Ishikawa (cell line): ENCODE measurements around the gene SIVA1.

Experiments used
- CEBPB ChIP-seq: IDR thresholded peaks from 2 replicates; pipeline ENCODE4 v1.6.1; 2012
- CREB1 ChIP-seq: IDR thresholded peaks from 2 replicates; pipeline ENCODE4 v1.6.1; 2012; ENCODE audit warnings: low read depth
- EGR1 ChIP-seq: IDR thresholded peaks from 2 replicates; pipeline ENCODE4 v1.6.1; 2012
- EP300 ChIP-seq: IDR thresholded peaks from 2 replicates; pipeline ENCODE4 v1.6.1; 2012; ENCODE audit warnings: borderline replicate concordance
- FOXM1 ChIP-seq: IDR thresholded peaks from 2 replicates; pipeline ENCODE4 v1.6.1; 2012; ENCODE audit warnings: low read depth, borderline replicate concordance
- NFIC ChIP-seq: IDR thresholded peaks from 2 replicates; pipeline ENCODE4 v1.6.1; 2012
- RAD21 ChIP-seq: IDR thresholded peaks from 2 replicates; pipeline ENCODE4 v1.6.1; 2012; ENCODE audit warnings: low read depth
- TAF1 ChIP-seq: IDR thresholded peaks from 2 replicates; pipeline ENCODE4 v1.6.1; 2012; ENCODE audit warnings: low read depth, mild to moderate bottlenecking
- TCF12 ChIP-seq: IDR thresholded peaks from 2 replicates; pipeline ENCODE4 v1.6.1; 2012; ENCODE audit warnings: low read depth
- TEAD4 ChIP-seq: IDR thresholded peaks from 2 replicates; pipeline ENCODE4 v1.6.1; 2012
- YY1 ChIP-seq: IDR thresholded peaks from 2 replicates; pipeline ENCODE4 v1.6.1; 2012; ENCODE audit warnings: low read depth
- ZBTB7A ChIP-seq: IDR thresholded peaks from 2 replicates; pipeline ENCODE4 v1.6.1; 2012; ENCODE audit warnings: low read depth
- TF ChIP-seq, protein P1 (sequence below): IDR thresholded peaks from 2 replicates; pipeline ENCODE4 v1.6.1; 2012
- TF ChIP-seq, protein P2 (sequence below): IDR thresholded peaks from 2 replicates; pipeline ENCODE4 v1.6.1; 2012
- TF ChIP-seq, protein P3 (sequence below): IDR thresholded peaks from 2 replicates; pipeline ENCODE4 v1.6.1; 2012; ENCODE audit warnings: low read depth, mild to moderate bottlenecking

Gene SIVA1

DNA sequence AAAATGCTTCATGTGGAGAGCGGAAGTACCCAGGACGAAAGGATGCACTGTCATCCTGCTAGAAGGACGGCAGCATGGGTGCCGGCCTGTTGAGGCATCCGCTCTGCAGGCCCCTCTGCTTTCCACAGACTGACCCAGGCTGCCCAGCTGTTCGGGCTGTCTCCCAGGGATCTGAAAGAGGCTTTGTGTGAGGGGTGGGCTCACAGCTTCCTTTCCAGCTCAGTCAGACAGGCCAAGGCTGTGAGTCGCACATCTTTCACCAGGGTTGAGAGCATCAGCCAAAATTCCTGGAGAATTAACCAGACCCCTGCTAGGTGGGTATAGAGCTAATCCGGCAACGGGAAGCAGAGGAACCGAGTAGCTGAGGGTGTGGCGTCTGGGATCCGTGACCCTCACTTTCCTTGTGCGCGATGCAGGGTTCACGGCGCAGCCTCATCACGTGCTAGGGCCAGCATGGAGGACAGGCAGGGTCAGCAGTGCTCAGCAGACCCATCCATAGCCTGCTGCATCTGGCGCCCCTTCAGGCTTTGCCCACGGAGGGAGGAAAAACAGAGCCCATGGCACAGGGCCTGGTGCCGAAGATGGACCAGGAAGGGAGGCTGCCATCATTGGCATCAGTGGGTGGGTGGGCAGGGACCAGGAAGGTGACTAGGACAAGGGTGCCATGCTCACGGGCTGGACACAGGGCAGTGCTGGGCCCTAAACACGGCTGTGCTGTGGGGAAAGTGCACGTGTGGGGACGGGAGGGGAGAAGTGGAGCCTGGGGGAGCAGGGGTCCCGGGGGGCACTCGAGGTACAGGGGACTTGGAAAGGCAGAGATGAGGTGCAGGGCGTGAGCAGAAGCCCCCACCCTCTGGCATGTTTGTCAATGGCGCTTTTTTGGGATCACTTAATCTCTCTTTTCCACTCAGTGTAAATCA, 9.2 kb upstream of the SIVA1 start:
- no peak for TF ChIP-seq CREB1
- no peak for TF ChIP-seq RAD21
- no peak for TF ChIP-seq NFIC
- no peak for TF ChIP-seq EGR1
- no peak for TF ChIP-seq TEAD4
- TF ChIP-seq CEBPB = no peak
- TF ChIP-seq, protein P1, sequence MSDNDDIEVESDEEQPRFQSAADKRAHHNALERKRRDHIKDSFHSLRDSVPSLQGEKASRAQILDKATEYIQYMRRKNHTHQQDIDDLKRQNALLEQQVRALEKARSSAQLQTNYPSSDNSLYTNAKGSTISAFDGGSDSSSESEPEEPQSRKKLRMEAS = no peak
- TF ChIP-seq FOXM1 = no peak
- TF ChIP-seq TAF1 = no peak
- TF ChIP-seq, protein P2, sequence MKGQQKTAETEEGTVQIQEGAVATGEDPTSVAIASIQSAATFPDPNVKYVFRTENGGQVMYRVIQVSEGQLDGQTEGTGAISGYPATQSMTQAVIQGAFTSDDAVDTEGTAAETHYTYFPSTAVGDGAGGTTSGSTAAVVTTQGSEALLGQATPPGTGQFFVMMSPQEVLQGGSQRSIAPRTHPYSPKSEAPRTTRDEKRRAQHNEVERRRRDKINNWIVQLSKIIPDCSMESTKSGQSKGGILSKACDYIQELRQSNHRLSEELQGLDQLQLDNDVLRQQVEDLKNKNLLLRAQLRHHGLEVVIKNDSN = no peak
- no peak for TF ChIP-seq YY1
- no peak for TF ChIP-seq EP300
- no peak for TF ChIP-seq TCF12
- no peak for TF ChIP-seq ZBTB7A
- TF ChIP-seq, protein P3, sequence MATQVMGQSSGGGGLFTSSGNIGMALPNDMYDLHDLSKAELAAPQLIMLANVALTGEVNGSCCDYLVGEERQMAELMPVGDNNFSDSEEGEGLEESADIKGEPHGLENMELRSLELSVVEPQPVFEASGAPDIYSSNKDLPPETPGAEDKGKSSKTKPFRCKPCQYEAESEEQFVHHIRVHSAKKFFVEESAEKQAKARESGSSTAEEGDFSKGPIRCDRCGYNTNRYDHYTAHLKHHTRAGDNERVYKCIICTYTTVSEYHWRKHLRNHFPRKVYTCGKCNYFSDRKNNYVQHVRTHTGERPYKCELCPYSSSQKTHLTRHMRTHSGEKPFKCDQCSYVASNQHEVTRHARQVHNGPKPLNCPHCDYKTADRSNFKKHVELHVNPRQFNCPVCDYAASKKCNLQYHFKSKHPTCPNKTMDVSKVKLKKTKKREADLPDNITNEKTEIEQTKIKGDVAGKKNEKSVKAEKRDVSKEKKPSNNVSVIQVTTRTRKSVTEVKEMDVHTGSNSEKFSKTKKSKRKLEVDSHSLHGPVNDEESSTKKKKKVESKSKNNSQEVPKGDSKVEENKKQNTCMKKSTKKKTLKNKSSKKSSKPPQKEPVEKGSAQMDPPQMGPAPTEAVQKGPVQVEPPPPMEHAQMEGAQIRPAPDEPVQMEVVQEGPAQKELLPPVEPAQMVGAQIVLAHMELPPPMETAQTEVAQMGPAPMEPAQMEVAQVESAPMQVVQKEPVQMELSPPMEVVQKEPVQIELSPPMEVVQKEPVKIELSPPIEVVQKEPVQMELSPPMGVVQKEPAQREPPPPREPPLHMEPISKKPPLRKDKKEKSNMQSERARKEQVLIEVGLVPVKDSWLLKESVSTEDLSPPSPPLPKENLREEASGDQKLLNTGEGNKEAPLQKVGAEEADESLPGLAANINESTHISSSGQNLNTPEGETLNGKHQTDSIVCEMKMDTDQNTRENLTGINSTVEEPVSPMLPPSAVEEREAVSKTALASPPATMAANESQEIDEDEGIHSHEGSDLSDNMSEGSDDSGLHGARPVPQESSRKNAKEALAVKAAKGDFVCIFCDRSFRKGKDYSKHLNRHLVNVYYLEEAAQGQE = no peak

DNA sequence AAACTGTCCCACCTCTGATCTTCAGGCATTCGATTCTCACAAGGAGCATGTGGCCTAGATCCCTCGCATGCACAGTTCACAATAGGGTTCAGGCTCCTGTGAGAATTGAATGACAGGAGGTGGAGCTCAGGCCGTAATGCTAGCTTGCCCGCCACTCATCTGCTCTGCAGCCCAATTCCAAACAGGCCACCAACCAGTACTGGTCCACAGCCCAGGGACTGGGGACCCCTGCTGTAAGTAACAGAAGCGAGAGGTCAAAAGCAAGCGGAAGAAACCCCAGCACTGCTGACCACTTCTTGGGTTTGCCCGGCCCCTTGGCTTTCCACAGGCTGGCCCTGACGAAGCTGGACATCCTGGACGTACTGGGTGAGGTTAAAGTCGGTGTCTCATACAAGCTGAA, 8.5 kb upstream of the SIVA1 start:
- TF ChIP-seq, protein P2 = no peak
- TF ChIP-seq TAF1 (no peak), NFIC (no peak), CREB1 (no peak), FOXM1 (no peak), TEAD4 (no peak), EGR1 (no peak), EP300 (no peak), RAD21 (no peak), CEBPB (no peak), ZBTB7A (no peak), TCF12 (no peak), YY1 (no peak)
- TF ChIP-seq, protein P1 = no peak

DNA sequence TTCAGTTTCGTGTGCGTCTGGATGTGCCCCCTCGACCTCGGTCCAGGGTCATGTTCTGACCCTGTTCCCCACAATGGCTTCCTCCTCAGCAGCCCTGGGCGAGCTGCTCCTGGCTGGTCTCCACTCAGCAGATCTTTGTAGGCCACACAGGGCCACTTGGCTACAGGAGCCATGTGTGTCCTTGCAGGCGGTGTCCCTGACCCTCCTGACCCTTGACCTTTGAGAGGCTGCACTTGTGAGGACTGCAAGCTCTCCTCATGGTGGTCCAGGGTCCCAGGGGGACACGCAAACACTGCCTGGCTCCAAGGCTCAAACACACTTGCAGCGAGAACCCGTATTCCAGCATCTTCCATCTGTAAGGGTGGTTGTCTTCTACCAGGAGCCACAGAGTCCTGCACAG, 7.5 kb upstream of the SIVA1 start:
- no peak for TF ChIP-seq FOXM1
- TF ChIP-seq NFIC = no peak
- TF ChIP-seq, protein P1 = no peak
- TF ChIP-seq, protein P3 = no peak
- TF ChIP-seq, protein P2 = no peak
- no peak for TF ChIP-seq TEAD4
- TF ChIP-seq TCF12 = no peak
- no peak for TF ChIP-seq ZBTB7A
- TF ChIP-seq EGR1 = no peak
- no peak for TF ChIP-seq TAF1
- no peak for TF ChIP-seq CREB1
- no peak for TF ChIP-seq EP300
- no peak for TF ChIP-seq CEBPB
- no peak for TF ChIP-seq RAD21
- TF ChIP-seq YY1 = no peak

DNA sequence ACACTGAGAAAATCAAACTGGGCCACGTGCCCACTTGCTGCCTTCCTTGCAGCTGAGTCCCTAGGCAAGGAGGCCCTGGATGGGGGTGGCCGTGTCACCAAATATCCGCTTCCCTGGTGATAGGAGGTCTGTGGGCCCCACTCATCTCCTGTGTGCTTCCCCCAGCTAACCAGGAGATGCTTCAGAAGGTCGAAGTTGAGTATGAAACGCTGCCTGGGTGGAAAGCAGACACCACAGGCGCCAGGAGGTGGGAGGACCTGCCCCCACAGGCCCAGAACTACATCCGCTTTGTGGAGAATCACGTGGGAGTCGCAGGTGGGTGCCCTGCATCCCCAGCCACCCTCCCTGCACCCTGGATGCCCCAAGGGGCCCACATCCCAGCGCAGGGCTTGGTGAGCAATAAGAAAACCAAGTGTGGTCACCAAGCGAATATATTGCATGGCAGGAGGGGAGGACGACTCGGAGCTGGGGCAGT, 6.8 kb upstream of the SIVA1 start:
- no peak for TF ChIP-seq TCF12
- TF ChIP-seq, protein P2 = no peak
- no peak for TF ChIP-seq YY1
- TF ChIP-seq, protein P1 = no peak
- no peak for TF ChIP-seq CEBPB
- no peak for TF ChIP-seq NFIC
- TF ChIP-seq TEAD4 = no peak
- no peak for TF ChIP-seq TAF1
- no peak for TF ChIP-seq RAD21
- no peak for TF ChIP-seq EGR1
- no peak for TF ChIP-seq EP300
- TF ChIP-seq FOXM1 = no peak
- no peak for TF ChIP-seq ZBTB7A
- TF ChIP-seq, protein P3 = no peak
